ENCODE data around the gene IL2RG. TPM values are rescaled to one million over a fixed set of nuclear protein-coding genes. Genes with fewer than 3 reads are reported as not detected.
A peak's percentile ranks its signal among the peaks of the same experiment; 100 is the strongest.

Gene IL2RG
- total RNA-seq, 4 donors from 2014 or later: 4.6 to 12.2 (median 5.5) TPM

- Histone ChIP-seq H3K27me3 (peaks cover 0 to 7% of the 10 kb centered on the region in 2 donors), H3K4me1 (peaks cover 0 to 26% (median 3%) of the 10 kb centered on the region in 4 donors), H3K36me3 (no peaks in the 10 kb centered on the region), H3K9me3 (no peaks in the 10 kb centered on the region), H3K4me3 (peak overlapping the region; percentile 44 to 65 (median 57)), H3K27ac (peak overlapping the region; percentile 73 to 89 (median 83))
- TF ChIP-seq POLR2A (IDR thresholded peaks at IDR 0.05) (peak in 1 of 2 donors; percentile 47), CTCF (IDR thresholded peaks at IDR 0.05) (no peak), EP300 (IDR thresholded peaks at IDR 0.05) (no peak)
- WGBS, 2 donors: 2 to 22% methylated on average over 13 to 41 of the region's 46 CpGs
- DNase-seq (ENCODE audit: low spot score in 2 of 2): peak; percentile 23 to 53
Observed at GRCh38 chrX:71095981-71096759, 15.2 kb downstream of the IL2RG start.

- peaks cover 0 to 26% (median 3%) of the 10 kb centered on the region in 4 donors for H3K4me1 ChIP-seq
- peaks cover 0 to 7% of the 10 kb centered on the region in 2 donors for H3K27me3 ChIP-seq
- H3K36me3 ChIP-seq: no peaks in the 10 kb centered on the region
- H3K4me3 ChIP-seq: peak within 1 kb of the TSS; percentile 44 to 65 (median 57)
- peak within 1 kb of the TSS; percentile 73 to 89 (median 83) for H3K27ac ChIP-seq
- 1 to 20% methylated on average over 12 to 29 of the region's 29 CpGs for WGBS, 2 donors
- peak; percentile 74 to 83 for DNase-seq (ENCODE audit: low spot score in 2 of 2)
- H3K9me3 ChIP-seq: no peaks in the 10 kb centered on the region
- TF ChIP-seq POLR2A (IDR thresholded peaks at IDR 0.05): peak in 1 of 2 donors; percentile 15
- TF ChIP-seq CTCF (IDR thresholded peaks at IDR 0.05): no peak
- TF ChIP-seq EP300 (IDR thresholded peaks at IDR 0.05): peak; percentile 21 to 63
Observed at GRCh38 chrX:71095555-71095980, 15.8 kb downstream of the IL2RG start, which contains the start of gene FOXO4. Gene FOXO4, plus strand, starts transcription at chrX:71095851. Its CDS starts 678 bp downstream, at chrX:71096529.

GRCh38 chrX:71095033-71095432, 16.3 kb downstream of the IL2RG start:
- Histone ChIP-seq H3K4me1 (peaks cover 0 to 26% (median 3%) of the 10 kb centered on the region in 4 donors), H3K27me3 (peaks cover 0 to 7% of the 10 kb centered on the region in 2 donors), H3K36me3 (no peaks in the 10 kb centered on the region), H3K27ac (peak overlapping the region in 2 of 4 donors; percentile 82 to 89), H3K4me3 (peak overlapping the region; percentile 44 to 65 (median 57)), H3K9me3 (no peaks in the 10 kb centered on the region)
- WGBS, 2 donors: 32 to 37% methylated on average over 6 of the region's 6 CpGs
- no peak for DNase-seq (ENCODE audit: low spot score in 2 of 2)
- TF ChIP-seq POLR2A (IDR thresholded peaks at IDR 0.05) (no peak), CTCF (IDR thresholded peaks at IDR 0.05) (no peak), EP300 (IDR thresholded peaks at IDR 0.05) (no peak)

- DNase-seq (ENCODE audit: low spot score in 2 of 2): no peak
- TF ChIP-seq POLR2A (IDR thresholded peaks at IDR 0.05) (no peak), CTCF (IDR thresholded peaks at IDR 0.05) (no peak), EP300 (IDR thresholded peaks at IDR 0.05) (no peak)
- H3K36me3 ChIP-seq: no peaks in the 10 kb centered on the region
- H3K4me3 ChIP-seq: no peak overlapping the region
- peaks cover 0 to 7% of the 10 kb centered on the region in 2 donors for H3K27me3 ChIP-seq
- H3K27ac ChIP-seq: no peak overlapping the region
- peaks cover 0 to 4% (median 0%) of the 10 kb centered on the region in 4 donors for H3K4me1 ChIP-seq
- WGBS, 2 donors: 62 to 79% methylated on average over 5 of the region's 5 CpGs
- no peaks in the 10 kb centered on the region for H3K9me3 ChIP-seq
Observed at GRCh38 chrX:71091263-71091662, 20.1 kb downstream of the IL2RG start.

GRCh38 chrX:71085900-71086299, 25.5 kb downstream of the IL2RG start:
- TF ChIP-seq EP300 (IDR thresholded peaks at IDR 0.05) (no peak), POLR2A (IDR thresholded peaks at IDR 0.05) (no peak), CTCF (IDR thresholded peaks at IDR 0.05) (no peak)
- 33 to 48% methylated on average over 4 of the region's 4 CpGs for WGBS, 2 donors
- H3K27me3 ChIP-seq: no peaks in the 10 kb centered on the region
- DNase-seq (ENCODE audit: low spot score in 2 of 2): no peak
- no peaks in the 10 kb centered on the region for H3K4me1 ChIP-seq
- no peak overlapping the region for H3K4me3 ChIP-seq
- H3K9me3 ChIP-seq: no peaks in the 10 kb centered on the region
- H3K27ac ChIP-seq: no peak overlapping the region
- no peaks in the 10 kb centered on the region for H3K36me3 ChIP-seq
